HG03025 (cell line): ENCODE data around the gene FADD.

ENCODE experiments used
- ATAC-seq: cut with Tn5 transposase; IDR thresholded peaks from one replicate; pipeline ENCODE4 v1.9.1; 2021; ENCODE audit warnings: mild to moderate bottlenecking, moderate library complexity; ENCODE audit not compliant: unreplicated experiment, low FRiP score

The FADD gene

GRCh38 chr11:70202920-70203750, at the start of gene FADD:
Gene FADD (plus strand): TSS chr11:70203296. CDS start chr11:70203460, 164 bp downstream.
- peak; percentile 58 for ATAC-seq

- no peak for ATAC-seq
These were observed 47.7 kb upstream of the FADD start for GRCh38 chr11:70155386-70155785.

DNA sequence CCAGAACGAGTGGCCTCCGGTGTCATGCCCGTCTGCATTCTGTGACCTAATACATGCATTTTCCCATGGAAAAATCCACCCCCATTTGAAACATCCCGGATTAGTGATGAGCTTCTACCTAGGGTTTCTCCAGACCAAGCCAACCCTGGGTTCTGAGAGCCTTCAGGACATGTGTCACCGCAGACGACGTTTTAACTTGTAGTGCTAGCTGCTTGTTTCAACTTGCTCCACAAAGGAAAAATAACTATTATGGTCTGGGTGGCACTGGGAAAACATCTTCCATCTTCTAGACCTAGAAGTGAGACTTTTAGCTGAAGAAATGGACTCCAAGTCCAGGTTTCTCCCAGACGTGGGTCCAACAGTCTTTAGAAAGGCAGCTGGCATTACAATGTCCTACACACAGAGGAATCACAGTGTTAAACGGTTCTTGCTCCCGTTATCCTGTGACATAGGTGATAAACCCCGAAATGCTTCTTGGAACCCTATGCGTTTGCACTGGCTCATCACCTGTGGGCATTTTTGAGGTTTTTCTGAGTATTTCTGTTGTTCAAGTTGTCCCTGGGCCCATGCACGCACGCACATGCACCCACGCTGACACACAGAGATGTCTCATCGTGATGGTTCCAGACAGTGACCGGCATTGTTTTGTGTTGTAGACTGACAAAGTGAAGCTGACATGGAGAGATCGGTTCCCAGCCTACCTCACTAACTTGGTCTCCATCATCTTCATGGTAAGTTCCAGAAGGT, 46.6 kb upstream of the FADD start:
- no peak for ATAC-seq

DNA sequence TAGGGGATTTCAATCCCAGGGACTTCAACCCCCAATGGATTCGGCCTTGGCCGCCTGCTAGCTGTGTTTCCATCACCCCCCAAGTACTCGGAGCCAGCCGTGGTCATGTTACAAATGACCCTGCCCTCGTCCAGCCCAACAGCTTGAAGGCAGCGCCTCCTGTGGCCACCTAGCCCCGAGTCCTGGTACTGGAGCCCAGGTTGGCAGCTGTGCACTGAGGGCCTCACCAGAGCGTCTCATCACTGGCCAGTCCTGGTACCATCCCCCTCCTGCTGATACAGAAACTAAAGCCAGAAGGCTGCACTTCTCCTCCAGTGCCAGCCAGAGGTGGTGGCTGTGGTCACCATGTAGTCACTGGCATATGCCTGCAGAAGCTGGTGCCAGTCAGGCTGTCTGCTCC, 44.9 kb upstream of the FADD start:
- no peak for ATAC-seq

DNA sequence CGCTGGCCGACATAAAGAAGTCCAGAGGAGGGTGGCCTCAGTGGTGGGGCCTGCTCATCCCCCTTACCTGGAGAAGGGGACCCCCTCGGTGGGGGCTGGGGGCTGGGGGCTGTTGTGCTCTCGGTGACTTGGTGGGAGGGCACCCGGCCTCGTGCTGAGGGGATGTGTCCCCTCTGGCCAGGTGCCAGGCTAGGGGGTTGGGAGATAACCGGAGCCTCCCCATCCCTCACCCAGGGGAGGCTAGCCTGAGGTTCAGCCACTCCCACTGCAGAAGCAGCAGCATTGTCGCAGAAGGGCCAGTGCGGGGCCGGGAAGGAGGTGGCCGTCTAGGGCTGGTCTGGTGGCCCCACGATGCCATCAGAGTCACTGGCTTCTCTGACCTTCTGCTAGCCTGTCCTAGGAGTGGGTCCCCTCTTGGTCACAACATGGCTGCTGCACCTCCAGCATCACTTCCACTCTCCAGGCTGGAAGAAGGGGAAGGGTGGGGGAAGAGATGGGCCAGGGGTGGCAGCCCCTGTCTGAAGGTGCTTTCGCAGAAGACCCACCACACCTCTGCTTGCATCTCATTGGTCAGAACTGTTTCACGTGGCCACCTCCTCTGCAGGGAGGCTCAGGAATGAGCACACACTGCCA, 44.2 kb upstream of the FADD start:
- no peak for ATAC-seq

DNA sequence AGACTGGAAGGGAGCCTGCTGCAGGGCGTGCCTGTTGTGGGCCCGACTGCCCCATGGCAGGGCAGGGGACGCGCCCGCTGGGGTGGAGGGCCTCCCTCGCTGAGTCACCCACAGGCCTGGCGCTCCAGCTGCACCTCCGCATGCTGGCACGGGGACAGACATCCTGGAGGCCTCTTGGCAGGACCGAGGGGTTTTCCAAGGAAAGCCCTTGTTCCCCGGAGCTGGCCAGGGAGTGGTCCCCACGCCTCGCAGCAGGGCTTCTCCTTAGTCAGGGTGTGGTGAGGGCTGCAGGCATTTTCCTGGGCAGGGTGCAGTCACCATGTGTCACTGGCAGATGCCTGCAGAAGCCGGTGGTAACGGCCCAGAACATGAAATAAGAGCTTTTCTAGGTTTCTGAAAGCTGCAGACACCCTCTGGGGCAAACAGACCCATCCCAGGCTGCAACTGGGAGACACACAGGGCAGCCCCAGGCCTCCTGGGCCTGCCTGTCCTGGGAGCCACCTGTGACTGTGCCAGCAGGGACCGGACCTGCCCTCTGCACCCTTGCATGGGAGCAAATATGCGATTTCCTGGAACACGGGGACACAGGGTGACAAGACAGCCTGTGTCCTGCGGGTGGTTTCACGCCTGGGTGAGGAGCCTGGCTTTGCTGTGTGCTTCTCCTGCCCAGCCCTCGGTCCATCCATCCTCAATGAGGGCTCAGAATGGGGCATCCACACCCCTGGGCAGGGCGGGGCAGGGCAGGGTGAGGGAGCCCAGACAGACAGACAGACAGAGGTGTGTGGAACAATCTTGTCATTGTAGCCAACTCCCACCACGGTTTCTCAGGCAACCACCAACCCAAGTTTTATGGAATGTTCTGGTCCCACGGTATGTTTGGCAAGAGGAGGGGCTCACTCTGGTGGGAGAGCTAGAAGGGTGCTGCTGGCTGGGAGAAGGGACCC, 43.2 kb upstream of the FADD start:
- ATAC-seq, result no peak

DNA sequence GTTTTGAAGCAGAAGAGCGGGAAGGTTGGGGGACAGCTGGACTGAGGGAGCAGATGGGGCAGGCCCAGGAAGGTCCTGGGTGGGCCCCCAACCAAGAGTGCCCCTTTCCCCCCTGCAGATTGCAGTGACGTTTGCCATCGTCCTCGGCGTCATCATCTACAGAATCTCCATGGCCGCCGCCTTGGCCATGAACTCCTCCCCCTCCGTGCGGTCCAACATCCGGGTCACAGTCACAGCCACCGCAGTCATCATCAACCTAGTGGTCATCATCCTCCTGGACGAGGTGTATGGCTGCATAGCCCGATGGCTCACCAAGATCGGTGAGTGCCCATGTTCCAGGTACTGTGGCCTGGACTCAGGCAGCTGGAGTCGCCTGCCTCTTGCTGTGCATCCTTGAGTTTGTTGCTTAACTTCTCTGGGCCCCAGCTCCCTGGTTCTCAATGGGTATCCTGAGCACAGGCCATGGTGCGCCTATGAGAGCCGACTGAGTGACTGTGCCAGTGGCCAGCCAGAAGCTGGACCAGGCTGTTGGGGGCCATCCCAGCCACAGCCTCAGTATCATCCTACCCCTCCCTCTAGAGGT, 42.0 kb upstream of the FADD start:
- no peak for ATAC-seq

DNA sequence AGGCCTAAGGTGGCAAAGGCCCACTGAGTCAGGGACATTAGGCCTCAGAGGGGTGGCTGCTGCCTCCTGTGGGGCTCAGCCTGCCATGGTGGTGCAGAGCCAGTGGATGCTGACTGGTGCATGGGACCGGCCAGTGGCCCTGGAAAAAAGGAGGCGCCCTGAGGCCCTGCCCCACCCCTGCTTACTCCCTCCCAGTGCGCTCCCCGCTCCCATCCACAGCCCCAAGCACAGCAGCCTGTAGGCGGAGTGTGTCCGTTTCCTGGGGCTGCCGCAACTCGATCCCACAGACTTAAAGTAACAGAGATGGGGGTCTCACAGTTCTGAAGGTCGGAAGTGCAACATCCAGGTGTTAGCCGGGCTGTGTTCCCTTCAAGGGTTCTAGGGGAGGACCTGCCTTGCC, 38.4 kb upstream of the FADD start:
- ATAC-seq, result no peak

DNA sequence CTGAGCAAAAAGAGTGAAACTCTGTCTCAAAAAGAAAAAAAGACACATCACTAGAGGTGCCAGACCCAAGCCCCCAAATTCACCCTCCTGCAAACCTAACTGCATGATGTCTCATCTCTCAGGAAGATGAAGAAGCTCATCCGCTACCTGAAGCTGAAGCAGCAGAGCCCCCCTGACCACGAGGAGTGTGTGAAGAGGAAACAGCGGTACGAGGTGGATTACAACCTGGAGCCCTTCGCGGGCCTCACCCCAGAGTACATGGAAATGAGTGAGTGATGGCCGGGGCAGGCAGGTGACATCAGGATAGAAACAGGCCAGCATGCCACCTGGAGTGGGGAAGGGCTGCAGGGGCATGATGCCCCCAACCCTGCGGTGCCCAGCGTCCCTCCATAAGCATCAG, 36.0 kb upstream of the FADD start:
- no peak for ATAC-seq

DNA sequence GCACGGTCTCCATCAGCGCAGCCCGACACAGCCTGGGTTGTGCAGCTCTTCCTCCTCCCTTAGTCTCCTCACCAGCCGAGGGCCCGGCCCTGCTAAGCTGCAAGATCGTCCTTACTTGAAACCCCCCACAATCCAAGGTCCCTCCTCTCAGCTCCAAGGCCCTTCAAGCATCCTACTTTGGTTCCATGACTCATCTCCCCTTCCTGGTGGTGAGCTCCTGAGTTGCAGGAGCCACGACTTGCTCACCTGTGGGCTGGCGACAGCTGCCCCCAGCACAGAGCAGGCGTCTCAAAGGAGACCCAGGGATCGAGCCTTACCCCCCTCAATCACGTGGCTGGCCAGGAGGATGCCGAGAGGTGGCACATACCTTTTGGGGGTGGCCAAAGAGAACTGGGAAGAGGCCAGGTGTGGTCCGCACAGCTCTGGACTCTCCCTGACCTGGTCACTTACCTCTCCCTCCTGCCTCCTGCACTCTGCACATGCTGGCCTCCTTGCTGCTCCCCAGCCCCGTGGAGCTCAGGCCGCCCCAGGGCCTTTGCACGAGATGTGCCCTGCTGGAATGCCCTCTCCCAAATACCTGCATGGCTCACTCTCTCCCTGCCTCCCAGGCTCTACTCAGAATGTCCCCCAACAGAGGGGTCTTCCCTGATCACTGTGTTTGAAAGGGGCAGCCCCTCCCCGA, 35.2 kb upstream of the FADD start:
- no peak for ATAC-seq

DNA sequence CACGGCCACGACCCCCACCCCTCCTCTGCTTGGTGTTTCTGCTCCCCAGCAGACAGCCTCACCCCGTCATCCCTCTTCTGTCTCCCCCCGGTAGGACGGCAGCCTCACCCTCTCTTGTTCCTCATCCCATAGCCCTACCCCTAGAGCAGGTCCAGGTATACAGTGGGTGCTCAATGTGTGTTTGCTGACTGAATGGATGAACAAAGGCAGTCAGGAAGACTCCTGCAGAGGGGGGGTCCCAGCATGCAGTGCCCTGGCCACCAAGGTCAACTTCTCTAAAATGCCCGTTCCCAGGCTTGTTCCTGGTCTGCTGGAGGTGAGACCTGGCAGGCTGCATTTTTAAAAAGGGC, 34.7 kb upstream of the FADD start:
- ATAC-seq, result no peak

DNA sequence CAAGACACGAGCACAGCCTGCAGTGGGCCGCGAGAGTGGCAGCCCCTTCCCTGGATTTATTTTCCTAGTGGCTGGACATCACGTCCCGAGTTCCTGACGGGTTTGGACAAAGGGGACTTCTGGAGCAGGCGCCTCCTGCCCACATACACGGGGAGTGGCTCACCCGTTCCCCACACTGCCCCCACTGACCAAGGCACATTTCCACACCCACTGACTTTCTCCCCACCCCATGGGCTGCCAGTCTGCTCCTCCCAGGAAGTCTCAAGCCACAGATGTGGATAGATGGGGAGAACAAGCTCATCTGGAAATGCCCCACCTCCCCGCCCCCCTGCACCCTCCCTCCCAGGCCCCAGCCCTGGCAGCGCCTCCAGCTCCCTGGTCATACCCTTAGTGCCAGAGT, 34.0 kb upstream of the FADD start:
- no peak for ATAC-seq

DNA sequence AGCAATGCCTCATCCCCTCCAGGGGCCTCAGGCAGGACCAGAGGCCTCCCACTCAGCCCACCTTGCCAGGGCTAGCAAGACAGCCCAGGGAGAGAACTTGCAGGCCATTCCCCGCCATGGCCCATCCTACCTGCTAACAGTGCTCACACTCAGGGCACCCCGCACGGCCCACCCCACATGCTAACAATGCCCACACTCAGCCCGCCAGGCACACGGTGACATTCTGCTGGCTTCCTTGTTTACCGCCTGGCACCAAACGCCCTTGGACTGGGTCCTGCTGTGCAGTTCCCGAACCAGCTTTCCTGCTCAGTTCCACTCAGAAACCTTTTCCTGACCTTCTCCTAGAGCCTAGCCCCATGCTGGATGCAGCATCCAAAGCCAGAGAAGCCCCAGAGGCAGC, 33.5 kb upstream of the FADD start:
- ATAC-seq, result no peak

DNA sequence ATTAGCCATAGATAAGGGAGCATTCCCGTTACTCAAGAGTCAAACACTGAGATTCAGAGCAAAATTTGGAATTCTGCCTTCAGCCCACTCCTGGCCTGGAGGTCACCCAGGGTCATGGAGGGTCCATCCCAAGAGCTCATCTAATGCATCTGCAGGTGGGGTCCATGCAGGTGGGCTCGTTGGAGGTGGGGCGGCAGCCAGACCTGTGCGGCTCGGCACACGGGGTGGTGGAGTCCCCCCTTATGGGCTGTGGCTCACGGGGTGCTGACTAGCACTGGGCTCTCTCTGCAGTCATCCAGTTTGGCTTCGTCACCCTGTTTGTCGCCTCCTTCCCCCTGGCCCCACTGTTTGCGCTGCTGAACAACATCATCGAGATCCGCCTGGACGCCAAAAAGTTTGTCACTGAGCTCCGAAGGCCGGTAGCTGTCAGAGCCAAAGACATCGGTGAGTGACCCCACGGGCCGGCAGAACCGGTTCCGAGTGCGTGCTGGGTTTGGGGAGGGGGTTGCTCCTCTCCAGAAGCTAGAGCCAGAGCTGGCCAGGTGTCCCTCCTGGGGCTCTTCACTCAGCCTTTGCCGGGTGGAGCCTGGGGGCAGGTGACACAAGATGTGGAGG, 32.4 kb upstream of the FADD start:
- ATAC-seq, result no peak

- no peak for ATAC-seq
These were observed 30.1 kb upstream of the FADD start for GRCh38 chr11:70173018-70173417.

DNA sequence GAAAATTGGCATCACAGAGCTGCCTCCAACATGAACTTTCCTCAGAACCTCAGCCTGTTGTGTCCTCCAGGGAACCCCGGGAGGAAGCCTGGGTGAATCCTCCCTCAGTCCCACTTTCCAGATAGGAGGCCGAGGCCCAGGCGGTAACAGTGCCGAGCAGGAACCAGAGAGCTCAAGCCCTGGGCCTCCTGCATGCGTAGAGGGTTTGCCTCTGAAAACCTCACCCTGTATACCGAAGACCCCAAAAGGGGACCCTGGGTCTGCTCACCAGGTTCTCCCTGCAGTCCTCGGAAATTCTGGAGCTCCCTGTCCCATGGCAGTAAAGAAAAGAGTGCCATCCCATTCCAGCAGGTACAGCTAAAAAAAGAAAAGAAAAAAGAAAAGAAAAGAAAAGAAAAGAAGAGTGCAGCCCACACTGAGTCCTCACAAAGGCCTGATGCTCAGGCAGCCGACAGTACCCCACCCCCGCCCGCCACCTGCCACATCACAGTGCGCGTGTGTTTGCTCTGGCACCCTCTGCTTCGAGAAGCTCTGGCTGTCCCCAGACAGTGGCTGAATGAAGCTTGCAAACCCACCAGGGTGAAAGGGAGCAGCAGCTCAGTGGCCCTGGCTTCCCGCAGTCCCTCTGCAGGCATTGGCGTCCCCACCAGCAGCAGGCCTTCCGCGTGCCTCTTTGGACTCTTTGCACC, 28.4 kb upstream of the FADD start:
- ATAC-seq, result no peak

DNA sequence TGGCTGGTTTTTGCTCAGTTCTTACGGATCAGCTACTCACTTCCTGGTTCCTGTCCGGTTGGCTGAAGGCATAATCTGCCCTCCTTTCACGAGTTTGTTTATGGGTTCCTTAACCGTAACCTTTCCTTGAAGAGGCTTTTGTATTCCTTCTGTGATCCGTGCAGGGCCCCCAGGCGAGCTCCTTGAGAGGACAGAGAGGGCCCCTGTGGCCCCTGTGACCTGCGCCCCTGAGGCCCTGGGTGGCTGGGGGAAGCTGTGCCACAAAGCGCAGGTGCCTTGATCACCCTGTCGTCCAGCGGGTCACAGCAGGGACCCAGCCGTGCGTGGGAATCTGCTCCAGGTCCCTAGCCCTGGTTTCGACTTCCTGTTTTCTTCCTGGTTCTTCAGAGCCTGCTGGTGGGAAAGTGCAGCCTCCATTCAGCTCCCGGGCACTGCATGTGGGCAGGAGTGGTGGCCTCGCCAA, 27.8 kb upstream of the FADD start:
- no peak for ATAC-seq

GRCh38 chr11:70176940-70177689, 26.0 kb upstream of the FADD start:
- no peak for ATAC-seq
